Neuron (in vitro differentiated cells): ENCODE data around the gene DEFB132.
"Not testable (repeated sequence)": the region's sequence is repeated elsewhere in the genome, so short reads cannot be mapped to it uniquely, and the experiment has no call there.

Experiments
- H2AFZ ChIP-seq: one replicate; pipeline ENCODE4 v1.6.1; 2013; ENCODE audit warnings: low read depth, mild to moderate bottlenecking, inconsistent platforms, low read length, moderate library complexity
- H3K27me3 ChIP-seq: one replicate; pipeline ENCODE4 v1.6.1; 2013; ENCODE audit warnings: low read length; ENCODE audit not compliant: insufficient read depth
- H3K36me3 ChIP-seq: one replicate; pipeline ENCODE4 v1.6.1; 2013; ENCODE audit warnings: low read length; ENCODE audit not compliant: insufficient read depth
- H3K4me1 ChIP-seq: one replicate; pipeline ENCODE4 v1.6.1; 2013; ENCODE audit warnings: low read length; ENCODE audit not compliant: insufficient read depth
- H3K4me3 ChIP-seq: 2 replicates; pipeline ENCODE4 v1.5.1; 2013; ENCODE audit warnings: mild to moderate bottlenecking, low read length, moderate library complexity
- H3K9me3 ChIP-seq: one replicate; pipeline ENCODE4 v1.6.1; 2013; ENCODE audit warnings: low read length

Gene DEFB132

GRCh38 chr20:257419-257818, at the start of gene DEFB132:
DEFB132 (plus strand) TSS chr20:257724; CDS start chr20:257779, 55 bp downstream.
- Histone ChIP-seq H3K36me3 (no peaks in the 10 kb centered on the region), H3K27me3 (peaks cover 4% of the 10 kb centered on the region), H2AFZ (no peak within 1 kb of the TSS), H3K4me3 (no peak within 1 kb of the TSS), H3K4me1 (no peaks in the 10 kb centered on the region), H3K9me3 (no peaks in the 10 kb centered on the region)

- peaks cover 15% of the 10 kb centered on the region for H3K27me3 ChIP-seq
- no peaks in the 10 kb centered on the region for H3K36me3 ChIP-seq
- no peak overlapping the region for H3K4me3 ChIP-seq
Observed at GRCh38 chr20:208942-209566, 48.5 kb upstream of the DEFB132 start.

GRCh38 chr20:210809-211502, 46.6 kb upstream of the DEFB132 start:
- Histone ChIP-seq H3K36me3 (no peaks in the 10 kb centered on the region), H3K9me3 (no peaks in the 10 kb centered on the region), H2AFZ (no peak overlapping the region), H3K27me3 (peaks cover 13% of the 10 kb centered on the region), H3K4me3 (no peak overlapping the region), H3K4me1 (no peaks in the 10 kb centered on the region)

More at GRCh38 chr20:208942-209566, 48.5 kb upstream of the DEFB132 start:
- Histone ChIP-seq H2AFZ (no peak overlapping the region), H3K4me1 (no peaks in the 10 kb centered on the region), H3K9me3 (no peaks in the 10 kb centered on the region)

GRCh38 chr20:214383-214782, 43.1 kb upstream of the DEFB132 start:
- Histone ChIP-seq H2AFZ (no peak overlapping the region), H3K27me3 (peaks cover 17% of the 10 kb centered on the region), H3K9me3 (no peaks in the 10 kb centered on the region), H3K36me3 (no peaks in the 10 kb centered on the region), H3K4me1 (no peaks in the 10 kb centered on the region), H3K4me3 (no peak overlapping the region)

- no peaks in the 10 kb centered on the region for H3K36me3 ChIP-seq
- no peak overlapping the region for H2AFZ ChIP-seq
- H3K9me3 ChIP-seq: no peaks in the 10 kb centered on the region
- no peaks in the 10 kb centered on the region for H3K4me1 ChIP-seq
- H3K4me3 ChIP-seq: no peak overlapping the region
- H3K27me3 ChIP-seq: peaks cover 15% of the 10 kb centered on the region
Observed at GRCh38 chr20:215796-216195, 41.7 kb upstream of the DEFB132 start.

GRCh38 chr20:217266-217665, 40.3 kb upstream of the DEFB132 start:
- H3K27me3 ChIP-seq: peaks cover 13% of the 10 kb centered on the region
- H3K9me3 ChIP-seq: no peaks in the 10 kb centered on the region
- no peak overlapping the region for H3K4me3 ChIP-seq
- no peaks in the 10 kb centered on the region for H3K36me3 ChIP-seq
- no peak overlapping the region for H2AFZ ChIP-seq
- H3K4me1 ChIP-seq: no peaks in the 10 kb centered on the region

- Histone ChIP-seq H3K36me3 (no peaks in the 10 kb centered on the region), H3K4me1 (no peaks in the 10 kb centered on the region), H2AFZ (no peak overlapping the region), H3K9me3 (no peaks in the 10 kb centered on the region), H3K4me3 (no peak overlapping the region), H3K27me3 (peaks cover 7% of the 10 kb centered on the region)
Observed at GRCh38 chr20:219290-220115, 38.0 kb upstream of the DEFB132 start.

- no peak overlapping the region for H2AFZ ChIP-seq
- no peaks in the 10 kb centered on the region for H3K9me3 ChIP-seq
- peaks cover 4% of the 10 kb centered on the region for H3K27me3 ChIP-seq
- H3K36me3 ChIP-seq: no peaks in the 10 kb centered on the region
- no peak overlapping the region for H3K4me3 ChIP-seq
- no peaks in the 10 kb centered on the region for H3K4me1 ChIP-seq
Observed at GRCh38 chr20:221258-221830, 36.2 kb upstream of the DEFB132 start.

- not testable (repeated sequence) for H2AFZ ChIP-seq, H3K27me3 ChIP-seq, H3K4me3 ChIP-seq, H3K4me1 ChIP-seq, H3K36me3 ChIP-seq, H3K9me3 ChIP-seq
Observed at GRCh38 chr20:225879-226278, 31.6 kb upstream of the DEFB132 start.

- no peaks in the 10 kb centered on the region for H3K36me3 ChIP-seq
- H3K4me1 ChIP-seq: no peaks in the 10 kb centered on the region
- H3K27me3 ChIP-seq: no peaks in the 10 kb centered on the region
- no peak within 1 kb of the TSS for H3K4me3 ChIP-seq
- H2AFZ ChIP-seq: no peak within 1 kb of the TSS
- H3K9me3 ChIP-seq: no peaks in the 10 kb centered on the region
Observed at GRCh38 chr20:226958-227357, 30.6 kb upstream of the DEFB132 start, which contains the start of gene DEFB129. DEFB129 (plus strand) TSS chr20:227258; CDS start chr20:227289, 31 bp downstream.

GRCh38 chr20:227439-228105, 30.0 kb upstream of the DEFB132 start:
- Histone ChIP-seq H2AFZ (no peak overlapping the region), H3K4me1 (no peaks in the 10 kb centered on the region), H3K27me3 (no peaks in the 10 kb centered on the region), H3K36me3 (no peaks in the 10 kb centered on the region), H3K4me3 (no peak overlapping the region), H3K9me3 (no peaks in the 10 kb centered on the region)

GRCh38 chr20:235891-236290, 21.6 kb upstream of the DEFB132 start:
- H2AFZ ChIP-seq: no peak overlapping the region
- no peaks in the 10 kb centered on the region for H3K9me3 ChIP-seq
- no peaks in the 10 kb centered on the region for H3K36me3 ChIP-seq
- peaks cover 3% of the 10 kb centered on the region for H3K4me1 ChIP-seq
- H3K4me3 ChIP-seq: no peak overlapping the region
- H3K27me3 ChIP-seq: peaks cover 4% of the 10 kb centered on the region
